ENCODE results near the gene EIF4G1.

Gene EIF4G1

DNA sequence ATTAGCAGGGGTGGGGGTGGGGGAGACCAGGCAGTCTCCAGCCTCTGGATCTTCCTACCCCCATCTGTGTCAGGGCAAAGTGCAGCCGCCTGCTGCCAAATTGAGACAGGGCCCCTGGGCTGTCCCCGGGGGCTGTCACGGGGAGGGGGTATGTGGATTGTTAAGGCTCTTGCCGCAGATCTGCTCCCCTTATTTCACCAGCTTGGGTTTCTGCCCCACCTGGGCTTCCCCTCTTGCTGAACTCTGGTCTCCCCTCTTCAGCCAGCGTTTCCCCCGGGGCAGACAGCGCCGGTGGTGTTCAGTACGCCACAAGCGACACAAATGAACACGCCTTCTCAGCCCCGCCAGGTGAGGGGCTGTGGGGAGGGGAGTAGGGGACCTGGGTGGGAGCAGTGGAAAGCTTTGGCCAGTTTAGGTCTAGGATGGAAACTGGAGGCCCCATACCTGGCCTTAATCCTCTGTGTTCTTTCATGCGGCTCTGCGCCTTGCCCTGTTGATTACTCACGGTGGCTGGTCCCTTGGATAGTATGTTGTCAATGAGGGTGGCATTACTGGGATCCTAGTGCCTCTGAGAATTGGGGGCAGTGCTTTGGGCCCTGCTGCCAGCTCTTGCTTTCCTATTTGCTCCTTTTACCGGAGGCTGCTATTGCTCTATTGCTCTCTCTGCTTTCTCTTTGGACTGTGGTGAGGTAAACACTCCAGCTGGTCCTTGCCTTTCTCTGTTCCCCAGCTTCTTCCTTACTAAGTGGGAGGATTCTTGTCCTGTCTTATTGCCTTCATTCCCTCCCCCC, 1.7 kb downstream of the EIF4G1 start:
- peaks cover 13% of the 10 kb centered on the region for H3K4me1 ChIP-seq
- H3K9me3 ChIP-seq = no peaks in the 10 kb centered on the region
- no peak for DNase-seq (ENCODE audit: low spot score in 2 of 2)
- peak overlapping the region; percentile 90 for H3K4me3 ChIP-seq
- H3K36me3 ChIP-seq (replicated peaks) = peaks cover 54% of the 10 kb centered on the region
- in situ Hi-C loops (cut with MboI; ENCODE audit: low sequenced_read_pairs) = no loop called here
- H3K27me3 ChIP-seq (ENCODE audit: low read depth) = no peaks in the 10 kb centered on the region

DNA sequence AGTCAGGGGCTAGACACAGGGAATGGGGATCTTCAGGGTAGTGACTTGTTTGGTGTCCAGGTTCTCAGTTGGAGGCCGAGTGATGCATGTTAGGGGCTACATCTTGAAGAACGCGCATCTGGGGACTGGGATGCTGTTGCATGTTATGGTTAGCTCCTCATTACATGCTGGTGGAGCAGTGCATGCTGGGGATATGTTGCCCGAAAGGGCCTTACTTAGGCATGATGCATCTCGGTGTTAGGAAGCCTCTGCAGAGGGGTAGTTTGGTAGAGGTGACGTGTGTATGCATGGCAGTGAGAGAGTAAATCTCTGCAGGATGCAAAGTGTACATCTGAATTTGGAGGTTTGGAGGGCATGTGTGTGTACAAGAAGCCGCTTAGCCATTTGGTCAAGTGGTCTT, 2.4 kb downstream of the EIF4G1 start:
- no peak for DNase-seq (ENCODE audit: low spot score in 2 of 2)
- Histone ChIP-seq H3K36me3 (replicated peaks) (peaks cover 61% of the 10 kb centered on the region), H3K4me1 (peaks cover 13% of the 10 kb centered on the region), H3K9me3 (no peaks in the 10 kb centered on the region), H3K4me3 (peak overlapping the region; percentile 90), H3K27me3 (ENCODE audit: low read depth) (no peaks in the 10 kb centered on the region)
- in situ Hi-C loops (cut with MboI; ENCODE audit: low sequenced_read_pairs) = no loop called here

DNA sequence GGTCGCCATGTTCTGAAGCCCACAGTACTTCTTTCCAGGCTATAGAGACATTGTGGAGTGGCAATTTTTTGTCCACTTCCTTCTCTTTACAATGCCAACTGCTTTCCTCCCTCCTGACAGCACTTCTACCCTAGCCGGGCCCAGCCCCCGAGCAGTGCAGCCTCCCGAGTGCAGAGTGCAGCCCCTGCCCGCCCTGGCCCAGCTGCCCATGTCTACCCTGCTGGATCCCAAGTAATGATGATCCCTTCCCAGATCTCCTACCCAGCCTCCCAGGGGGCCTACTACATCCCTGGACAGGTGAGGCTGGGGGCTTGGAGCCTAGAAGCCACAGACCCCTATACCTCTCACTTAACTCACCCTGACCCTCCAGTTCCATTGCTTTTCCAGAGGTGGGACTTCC, 2.8 kb downstream of the EIF4G1 start:
- DNase-seq (ENCODE audit: low spot score in 2 of 2) = no peak
- Histone ChIP-seq H3K9me3 (no peaks in the 10 kb centered on the region), H3K36me3 (replicated peaks) (peaks cover 66% of the 10 kb centered on the region), H3K27me3 (ENCODE audit: low read depth) (no peaks in the 10 kb centered on the region), H3K4me1 (peaks cover 13% of the 10 kb centered on the region), H3K4me3 (no peak overlapping the region; the same call in 1 of the 2 replicates)
- in situ Hi-C loops (cut with MboI; ENCODE audit: low sequenced_read_pairs) = no loop called here

DNA sequence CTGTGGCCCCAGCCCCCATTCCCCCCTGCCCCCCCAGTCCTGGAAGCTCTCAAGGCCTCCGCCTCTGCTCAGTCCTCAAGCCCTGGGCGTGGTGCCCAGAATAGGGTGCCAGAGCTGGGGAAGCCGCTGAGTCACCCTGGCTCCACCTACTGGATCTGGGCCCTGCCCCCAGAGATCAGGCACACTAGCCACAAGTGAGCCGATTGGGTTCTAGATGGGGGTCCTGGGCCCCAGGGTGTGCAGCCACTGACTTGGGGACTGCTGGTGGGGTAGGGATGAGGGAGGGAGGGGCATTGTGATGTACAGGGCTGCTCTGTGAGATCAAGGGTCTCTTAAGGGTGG, 5.7 kb downstream of the EIF4G1 start:
- Histone ChIP-seq H3K9me3 (no peaks in the 10 kb centered on the region), H3K27me3 (ENCODE audit: low read depth) (no peaks in the 10 kb centered on the region), H3K4me1 (peaks cover 13% of the 10 kb centered on the region), H3K4me3 (no peak overlapping the region), H3K36me3 (replicated peaks) (peaks cover 91% of the 10 kb centered on the region)
- in situ Hi-C loops (cut with MboI; ENCODE audit: low sequenced_read_pairs) = no loop called here
- peak in 1 of 2 experiments; percentile 45 for DNase-seq (ENCODE audit: low spot score in 2 of 2)

DNA sequence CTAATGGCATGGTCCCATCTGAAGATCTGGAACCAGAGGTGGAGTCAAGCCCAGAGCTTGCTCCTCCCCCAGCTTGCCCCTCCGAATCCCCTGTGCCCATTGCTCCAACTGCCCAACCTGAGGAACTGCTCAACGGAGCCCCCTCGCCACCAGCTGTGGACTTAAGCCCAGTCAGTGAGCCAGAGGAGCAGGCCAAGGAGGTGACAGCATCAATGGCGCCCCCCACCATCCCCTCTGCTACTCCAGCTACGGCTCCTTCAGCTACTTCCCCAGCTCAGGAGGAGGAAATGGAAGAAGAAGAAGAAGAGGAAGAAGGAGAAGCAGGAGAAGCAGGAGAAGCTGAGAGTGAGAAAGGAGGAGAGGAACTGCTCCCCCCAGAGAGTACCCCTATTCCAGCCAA, 7.3 kb downstream of the EIF4G1 start:
- DNase-seq (ENCODE audit: low spot score in 2 of 2) = no peak
- H3K27me3 ChIP-seq (ENCODE audit: low read depth) = no peaks in the 10 kb centered on the region
- peaks cover 5% of the 10 kb centered on the region for H3K4me1 ChIP-seq
- peaks cover 97% of the 10 kb centered on the region for H3K36me3 ChIP-seq (replicated peaks)
- no peaks in the 10 kb centered on the region for H3K9me3 ChIP-seq
- no peak overlapping the region for H3K4me3 ChIP-seq
- in situ Hi-C loops (cut with MboI; ENCODE audit: low sequenced_read_pairs) = no loop called here

DNA sequence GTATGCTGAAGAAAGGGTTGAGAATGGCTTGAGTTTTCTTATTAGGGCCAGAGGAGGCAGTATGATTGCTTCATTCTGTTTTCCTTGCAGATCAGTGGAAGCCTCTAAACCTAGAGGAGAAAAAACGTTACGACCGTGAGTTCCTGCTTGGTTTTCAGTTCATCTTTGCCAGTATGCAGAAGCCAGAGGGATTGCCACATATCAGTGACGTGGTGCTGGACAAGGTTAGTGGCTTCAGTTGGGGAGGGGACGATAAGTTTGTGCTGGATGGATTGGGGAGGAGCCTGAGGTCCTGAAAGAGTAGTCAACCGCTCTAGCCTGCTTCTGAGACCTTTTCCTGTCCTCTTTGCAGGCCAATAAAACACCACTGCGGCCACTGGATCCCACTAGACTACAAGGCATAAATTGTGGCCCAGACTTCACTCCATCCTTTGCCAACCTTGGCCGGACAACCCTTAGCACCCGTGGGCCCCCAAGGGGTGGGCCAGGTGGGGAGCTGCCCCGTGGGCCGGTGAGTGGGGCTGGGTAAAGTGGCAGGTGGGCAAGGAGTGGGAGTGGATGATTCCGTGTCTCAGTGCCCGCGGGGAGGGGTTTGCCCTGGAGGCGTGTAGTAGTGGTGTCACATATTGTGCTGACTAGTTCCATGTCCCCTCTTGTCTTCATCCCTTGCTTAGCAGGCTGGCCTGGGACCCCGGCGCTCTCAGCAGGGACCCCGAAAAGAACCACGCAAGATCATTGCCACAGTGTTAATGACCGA, 8.5 kb downstream of the EIF4G1 start:
- H3K9me3 ChIP-seq = no peaks in the 10 kb centered on the region
- in situ Hi-C loops (cut with MboI; ENCODE audit: low sequenced_read_pairs) = no loop called here
- H3K4me3 ChIP-seq = no peak overlapping the region
- no peak for DNase-seq (ENCODE audit: low spot score in 2 of 2)
- no peaks in the 10 kb centered on the region for H3K4me1 ChIP-seq
- peaks cover 97% of the 10 kb centered on the region for H3K36me3 ChIP-seq (replicated peaks)
- H3K27me3 ChIP-seq (ENCODE audit: low read depth) = no peaks in the 10 kb centered on the region

DNA sequence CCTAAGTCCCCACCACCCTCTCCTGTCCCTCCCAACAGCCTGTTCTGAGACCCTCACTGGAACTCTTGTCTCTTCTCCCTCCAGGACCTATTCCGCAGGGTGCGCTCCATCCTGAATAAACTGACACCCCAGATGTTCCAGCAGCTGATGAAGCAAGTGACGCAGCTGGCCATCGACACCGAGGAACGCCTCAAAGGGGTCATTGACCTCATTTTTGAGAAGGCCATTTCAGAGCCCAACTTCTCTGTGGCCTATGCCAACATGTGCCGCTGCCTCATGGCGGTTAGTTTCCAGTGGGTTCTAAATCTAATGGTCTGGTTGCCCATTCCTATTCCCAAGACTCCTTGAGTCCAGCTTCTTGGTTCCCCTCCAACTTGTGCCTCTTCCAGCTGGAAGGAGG, 9.3 kb downstream of the EIF4G1 start:
- Histone ChIP-seq H3K4me3 (no peak overlapping the region), H3K9me3 (no peaks in the 10 kb centered on the region), H3K27me3 (ENCODE audit: low read depth) (no peaks in the 10 kb centered on the region), H3K4me1 (no peaks in the 10 kb centered on the region), H3K36me3 (replicated peaks) (peaks cover 97% of the 10 kb centered on the region)
- DNase-seq (ENCODE audit: low spot score in 2 of 2) = no peak
- in situ Hi-C loops (cut with MboI; ENCODE audit: low sequenced_read_pairs) = no loop called here

DNA sequence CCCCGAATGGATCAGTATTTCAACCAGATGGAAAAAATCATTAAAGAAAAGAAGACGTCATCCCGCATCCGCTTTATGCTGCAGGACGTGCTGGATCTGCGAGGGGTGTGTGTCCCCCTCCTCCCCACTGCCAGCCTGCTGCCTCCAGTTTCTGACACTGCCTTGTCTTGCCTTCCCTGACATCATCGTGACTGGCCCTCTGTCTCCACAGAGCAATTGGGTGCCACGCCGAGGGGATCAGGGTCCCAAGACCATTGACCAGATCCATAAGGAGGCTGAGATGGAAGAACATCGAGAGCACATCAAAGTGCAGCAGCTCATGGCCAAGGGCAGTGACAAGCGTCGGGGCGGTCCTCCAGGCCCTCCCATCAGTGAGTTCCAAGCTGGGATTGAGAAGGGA, 10.9 kb downstream of the EIF4G1 start:
- no peak overlapping the region for H3K4me3 ChIP-seq
- in situ Hi-C loops (cut with MboI; ENCODE audit: low sequenced_read_pairs) = no loop called here
- DNase-seq (ENCODE audit: low spot score in 2 of 2) = no peak
- no peaks in the 10 kb centered on the region for H3K4me1 ChIP-seq
- H3K36me3 ChIP-seq (replicated peaks) = peaks cover 100% of the 10 kb centered on the region
- H3K9me3 ChIP-seq = no peaks in the 10 kb centered on the region
- no peaks in the 10 kb centered on the region for H3K27me3 ChIP-seq (ENCODE audit: low read depth)

DNA sequence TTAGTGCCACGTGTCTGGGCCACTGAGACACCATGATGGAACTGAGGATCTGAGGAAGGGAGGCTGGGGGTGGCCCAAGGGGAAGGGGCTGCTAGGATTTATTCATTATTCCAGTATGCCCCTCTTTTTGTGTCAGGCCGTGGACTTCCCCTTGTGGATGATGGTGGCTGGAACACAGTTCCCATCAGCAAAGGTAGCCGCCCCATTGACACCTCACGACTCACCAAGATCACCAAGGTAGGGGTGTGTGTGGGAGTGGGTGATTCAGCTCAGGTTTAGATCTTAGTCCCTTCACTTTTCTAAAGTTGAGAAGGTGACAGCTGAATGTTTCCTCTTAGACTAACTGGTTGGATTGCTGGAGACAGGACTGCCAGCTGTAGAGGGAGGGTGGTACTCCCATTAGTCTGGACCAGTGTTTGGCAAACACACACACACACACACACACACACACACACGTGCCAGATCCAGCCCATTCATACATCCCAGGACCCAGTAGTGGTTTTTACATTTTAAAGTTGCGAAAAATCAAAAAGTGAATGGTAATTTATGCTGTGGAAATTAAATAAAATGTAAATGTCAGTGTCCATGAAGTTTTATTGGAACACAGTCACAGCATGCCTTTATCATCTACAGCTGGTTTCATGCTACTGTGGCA, 11.4 kb downstream of the EIF4G1 start:
- Histone ChIP-seq H3K36me3 (replicated peaks) (peaks cover 100% of the 10 kb centered on the region), H3K4me3 (no peak overlapping the region), H3K27me3 (ENCODE audit: low read depth) (no peaks in the 10 kb centered on the region), H3K9me3 (no peaks in the 10 kb centered on the region), H3K4me1 (no peaks in the 10 kb centered on the region)
- in situ Hi-C loops (cut with MboI; ENCODE audit: low sequenced_read_pairs) = no loop called here
- DNase-seq (ENCODE audit: low spot score in 2 of 2) = no peak

DNA sequence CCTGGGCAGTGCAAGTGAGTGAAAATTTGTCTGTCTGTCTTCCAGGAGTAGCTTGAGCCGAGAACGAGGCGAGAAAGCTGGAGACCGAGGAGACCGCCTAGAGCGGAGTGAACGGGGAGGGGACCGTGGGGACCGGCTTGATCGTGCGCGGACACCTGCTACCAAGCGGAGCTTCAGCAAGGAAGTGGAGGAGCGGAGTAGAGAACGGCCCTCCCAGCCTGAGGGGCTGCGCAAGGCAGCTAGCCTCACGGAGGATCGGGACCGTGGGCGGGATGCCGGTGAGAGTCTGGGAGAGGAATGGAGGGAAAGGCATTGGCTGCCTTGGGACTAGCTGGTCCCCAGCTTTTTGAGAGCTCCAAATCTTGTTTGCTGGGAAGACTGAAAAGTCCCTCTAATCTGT, 12.8 kb downstream of the EIF4G1 start:
- Histone ChIP-seq H3K36me3 (replicated peaks) (peaks cover 100% of the 10 kb centered on the region), H3K4me1 (no peaks in the 10 kb centered on the region), H3K4me3 (no peak overlapping the region), H3K9me3 (no peaks in the 10 kb centered on the region), H3K27me3 (ENCODE audit: low read depth) (no peaks in the 10 kb centered on the region)
- no peak for DNase-seq (ENCODE audit: low spot score in 2 of 2)
- in situ Hi-C loops (cut with MboI; ENCODE audit: low sequenced_read_pairs) = no loop called here

DNA sequence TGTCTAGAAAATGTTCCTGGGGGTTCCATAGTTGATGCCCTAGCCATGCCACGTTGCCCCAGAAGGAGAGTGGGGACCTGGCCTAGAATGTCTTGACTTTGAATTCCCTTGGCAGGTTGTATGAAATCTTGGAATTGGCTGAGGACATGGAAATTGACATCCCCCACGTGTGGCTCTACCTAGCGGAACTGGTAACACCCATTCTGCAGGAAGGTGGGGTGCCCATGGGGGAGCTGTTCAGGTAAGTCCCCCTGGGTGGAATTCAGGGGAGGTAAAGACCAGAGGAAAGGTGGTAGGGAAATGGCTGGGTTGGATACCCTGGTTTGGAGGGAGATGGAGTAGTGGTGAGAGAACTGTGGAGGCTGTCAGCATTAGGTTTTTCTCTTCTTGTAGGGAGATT, 14.1 kb downstream of the EIF4G1 start:
- H3K36me3 ChIP-seq (replicated peaks) = peaks cover 100% of the 10 kb centered on the region
- DNase-seq (ENCODE audit: low spot score in 2 of 2) = no peak
- in situ Hi-C loops (cut with MboI; ENCODE audit: low sequenced_read_pairs) = no loop called here
- H3K4me1 ChIP-seq = no peaks in the 10 kb centered on the region
- H3K4me3 ChIP-seq = no peak overlapping the region
- H3K9me3 ChIP-seq = no peaks in the 10 kb centered on the region
- no peaks in the 10 kb centered on the region for H3K27me3 ChIP-seq (ENCODE audit: low read depth)

DNA sequence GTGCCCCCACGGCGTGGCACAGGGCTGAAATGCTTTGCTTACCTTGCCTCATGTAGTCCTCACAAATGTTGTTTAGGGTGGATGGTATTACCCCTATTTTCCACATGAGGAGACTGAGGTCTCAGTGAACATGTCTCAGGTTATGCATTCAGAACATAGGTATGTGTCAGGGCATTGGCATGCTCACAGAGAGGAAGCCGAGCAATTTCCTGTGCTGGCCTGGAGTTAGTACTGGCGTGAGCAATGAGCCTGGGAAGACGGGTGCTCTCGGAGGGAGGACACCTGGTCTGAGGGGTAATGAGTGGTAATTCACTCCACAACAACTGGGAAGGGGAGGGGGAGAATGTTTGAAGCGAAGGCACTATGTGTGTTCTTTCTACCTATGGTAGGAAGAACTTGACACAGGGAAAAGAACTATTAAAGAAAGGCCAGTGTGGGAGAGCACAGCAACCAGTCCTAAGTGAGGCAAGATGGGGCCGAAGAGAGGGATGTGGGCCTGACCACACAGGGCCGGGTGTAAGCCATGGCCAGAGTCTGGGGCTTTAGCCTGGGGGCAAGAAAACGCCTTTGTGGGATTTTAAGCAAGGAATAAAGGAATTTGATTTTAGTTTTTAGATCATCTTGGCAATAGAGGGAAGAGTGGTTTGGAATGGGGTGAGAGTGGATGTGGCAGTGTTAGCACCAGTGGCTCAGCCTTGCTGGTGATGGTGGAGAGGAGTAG, 18.1 kb downstream of the EIF4G1 start:
- no peak for DNase-seq (ENCODE audit: low spot score in 2 of 2)
- no peaks in the 10 kb centered on the region for H3K27me3 ChIP-seq (ENCODE audit: low read depth)
- no peaks in the 10 kb centered on the region for H3K9me3 ChIP-seq
- peaks cover 84% of the 10 kb centered on the region for H3K36me3 ChIP-seq (replicated peaks)
- H3K4me3 ChIP-seq = no peak overlapping the region
- in situ Hi-C loops (cut with MboI; ENCODE audit: low sequenced_read_pairs) = no loop called here
- no peaks in the 10 kb centered on the region for H3K4me1 ChIP-seq

DNA sequence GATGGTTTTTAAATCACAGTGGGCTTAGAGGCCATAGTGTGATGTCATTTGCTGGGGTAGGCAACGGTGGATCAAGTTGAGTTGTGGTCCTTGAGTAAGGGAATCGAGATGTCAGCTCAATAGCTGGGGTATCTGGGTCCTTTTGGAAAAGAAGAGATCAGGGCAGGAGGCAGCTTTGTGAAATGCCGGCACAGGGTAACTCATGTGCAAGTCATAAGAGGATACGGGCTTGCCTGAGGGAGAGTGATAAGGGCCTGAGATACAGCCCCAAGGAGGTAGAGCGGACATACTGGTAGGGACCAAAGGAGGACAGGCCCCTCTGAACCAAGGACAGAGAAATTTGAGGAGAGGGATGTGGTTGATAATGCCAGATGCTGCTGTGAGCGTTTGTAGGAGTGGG, 18.8 kb downstream of the EIF4G1 start:
- H3K4me3 ChIP-seq = no peak overlapping the region
- no peaks in the 10 kb centered on the region for H3K9me3 ChIP-seq
- H3K4me1 ChIP-seq = no peaks in the 10 kb centered on the region
- no peaks in the 10 kb centered on the region for H3K27me3 ChIP-seq (ENCODE audit: low read depth)
- in situ Hi-C loops (cut with MboI; ENCODE audit: low sequenced_read_pairs) = no loop called here
- no peak for DNase-seq (ENCODE audit: low spot score in 2 of 2)
- peaks cover 78% of the 10 kb centered on the region for H3K36me3 ChIP-seq (replicated peaks)

DNA sequence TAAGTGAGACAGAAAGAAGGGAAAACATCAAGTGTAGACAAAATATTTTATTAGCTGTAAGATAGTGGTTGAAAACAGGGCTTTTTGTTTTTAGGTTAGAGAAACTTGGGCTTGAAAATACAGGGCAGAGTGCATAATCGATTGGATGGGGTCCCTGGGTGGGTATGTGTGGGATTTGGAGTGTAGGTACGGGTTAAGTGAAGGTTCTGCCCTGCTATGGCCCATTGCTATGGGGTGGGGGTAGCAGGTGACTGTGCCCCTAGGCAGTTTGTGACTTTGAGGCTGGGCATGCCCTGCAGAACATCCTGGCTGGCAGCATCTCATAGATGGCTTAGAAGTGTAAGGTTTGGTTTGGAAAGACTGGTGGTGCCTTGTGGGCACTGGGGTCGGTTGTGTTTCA, 19.3 kb downstream of the EIF4G1 start:
- H3K36me3 ChIP-seq (replicated peaks) = peaks cover 73% of the 10 kb centered on the region
- no peak for DNase-seq (ENCODE audit: low spot score in 2 of 2)
- no peaks in the 10 kb centered on the region for H3K27me3 ChIP-seq (ENCODE audit: low read depth)
- H3K9me3 ChIP-seq = no peaks in the 10 kb centered on the region
- no peaks in the 10 kb centered on the region for H3K4me1 ChIP-seq
- in situ Hi-C loops (cut with MboI; ENCODE audit: low sequenced_read_pairs) = no loop called here
- H3K4me3 ChIP-seq = no peak overlapping the region

Measured in HAP-1 (cell line).